Gastroesophageal sphincter (tissue), 4 donors: ENCODE results near the gene ADAMTS9. TPM values are rescaled to one million over a fixed set of nuclear protein-coding genes. Genes with fewer than 3 reads are reported as not detected.
A peak's percentile ranks its signal among the peaks of the same experiment; 100 is the strongest.

Experiments used
- ATAC-seq: fragments of 150-250 bp; one replicate; pipeline ENCODE4 v1.9.1; 2016; ENCODE audit warnings: mild to moderate bottlenecking, moderate library complexity
- H3K27ac ChIP-seq, 4 donors: fragments of 200-600 bp; sonication (generic) in 3 of 4; 1 replicate in 3 of 4; 2 replicates in 1 of 4; pipeline ENCODE4 v1.5.1; 2016 to 2019
- H3K27me3 ChIP-seq: fragments of 200-600 bp; sonication (generic); one replicate; pipeline ENCODE4 v1.5.1; 2019
- H3K36me3 ChIP-seq, 2 donors: fragments of 200-600 bp; sonication (generic); one replicate each; pipeline ENCODE4 v1.5.1; 2019; ENCODE audit warnings: control low read depth in 1 of 2
- H3K4me1 ChIP-seq, 3 donors: fragments of 200-600 bp; sonication (generic); 1 replicate in 2 of 3; 2 replicates in 1 of 3; pipeline ENCODE4 v1.5.1; 2016 to 2019; ENCODE audit warnings: control low read depth in 2 of 3
- H3K4me3 ChIP-seq, 2 donors: fragments of 200-600 bp; sonication (generic); one replicate each; pipeline ENCODE4 v1.5.1; 2019; ENCODE audit warnings: mild to moderate bottlenecking in 1 of 2, moderate library complexity in 1 of 2
- H3K9me3 ChIP-seq, 3 donors: fragments of 200-600 bp; sonication (generic); one replicate each; pipeline ENCODE4 v1.5.1; 2017 to 2019; ENCODE audit warnings: control low read depth in 2 of 3
- CTCF ChIP-seq, 4 experiments: fragments of 200-600 bp in 2 of 4; fragments of 450-650 bp in 2 of 4; sonication (generic) in 1 of 4; IDR thresholded peaks; one replicate each; pipeline ENCODE4 v1.5.1; 2017 to 2019; ENCODE audit warnings: antibody characterized with exemption in 4 of 4, mild to moderate bottlenecking in 2 of 4, moderate library complexity in 2 of 4
- EP300 ChIP-seq: sonication (generic); formaldehyde crosslinking; IDR thresholded peaks from one replicate; pipeline ENCODE4 v1.6.1; 2017; ENCODE audit warnings: antibody characterized with exemption, mild to moderate bottlenecking
- POLR2A ChIP-seq, 2 donors: fragments of 450-650 bp; IDR thresholded peaks; one replicate each; pipeline ENCODE4 v1.6.1; 2017; ENCODE audit warnings: antibody characterized with exemption in 2 of 2, mild to moderate bottlenecking in 2 of 2, moderate library complexity in 1 of 2
- POLR2AphosphoS5 ChIP-seq: sonication (generic); formaldehyde crosslinking; IDR thresholded peaks from one replicate; pipeline ENCODE4 v1.6.1; 2017; ENCODE audit warnings: antibody characterized with exemption
- WGBS, 2 donors: methylation state at CpG; one replicate each; pipeline ENCODE4 v1.1.5; 2018; ENCODE audit warnings: low coverage in 1 of 2; 5-methylcytosine and 5-hydroxymethylcytosine counted together
- total RNA-seq, 4 donors: library from RNA; depleted of rRNA; stranded (reverse); fragments of >200 nt; gene quantifications; one replicate each; pipeline ENCODE4 v1.1.0, GENCODE V29; 2016

The ADAMTS9 gene
- total RNA-seq, 4 donors from 2014 or later, result 30.7 to 102 (median 48.3) TPM

GRCh38 chr3:64575211-64575844, 112.5 kb downstream of the ADAMTS9 start:
- Histone ChIP-seq H3K27me3 (no peaks in the 10 kb centered on the region), H3K36me3 (no peaks in the 10 kb centered on the region), H3K27ac (no peak overlapping the region), H3K9me3 (no peaks in the 10 kb centered on the region), H3K4me1 (no peaks in the 10 kb centered on the region), H3K4me3 (no peak overlapping the region)
- no peak for ATAC-seq
- WGBS, 2 donors, result 90 to 100% methylated on average over 1 to 2 of the region's 2 CpGs
- TF ChIP-seq POLR2A (IDR thresholded peaks at IDR 0.05), result no peak
- TF ChIP-seq POLR2AphosphoS5, result no peak
- TF ChIP-seq CTCF (IDR thresholded peaks at IDR 0.05), result peak in 3 of 4 experiments; percentile 29 to 47 (median 39)
- TF ChIP-seq EP300, result no peak

DNA sequence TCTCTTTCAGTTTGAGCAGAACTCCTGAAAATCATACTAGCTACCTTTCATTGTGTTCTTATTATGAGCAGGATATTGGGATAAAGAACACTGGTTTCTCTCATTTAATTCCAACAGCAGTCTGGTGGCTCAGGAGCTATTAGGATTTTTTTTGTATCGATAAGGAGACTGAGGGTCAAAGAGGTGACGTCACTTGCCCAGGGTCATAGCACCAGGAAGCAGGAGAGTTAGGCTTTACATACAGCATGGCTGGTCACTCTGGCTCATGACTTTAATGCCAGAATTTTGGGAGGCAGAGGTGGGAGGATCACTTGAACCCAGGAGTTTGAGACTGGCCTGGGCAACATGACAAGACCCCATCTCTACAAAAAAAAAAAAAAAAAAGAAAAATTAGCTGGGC, 113.6 kb downstream of the ADAMTS9 start:
- TF ChIP-seq EP300, result no peak
- TF ChIP-seq CTCF (IDR thresholded peaks at IDR 0.05), result no peak
- TF ChIP-seq POLR2A (IDR thresholded peaks at IDR 0.05), result no peak
- TF ChIP-seq POLR2AphosphoS5, result no peak
- ATAC-seq, result no peak
- Histone ChIP-seq H3K27me3 (no peaks in the 10 kb centered on the region), H3K9me3 (no peaks in the 10 kb centered on the region), H3K36me3 (no peaks in the 10 kb centered on the region), H3K4me3 (no peak overlapping the region), H3K27ac (peak overlapping the region in 2 of 4 donors; percentile 12 to 47), H3K4me1 (no peaks in the 10 kb centered on the region)
- WGBS, 2 donors, result 88 to 93% methylated on average over 2 of the region's 2 CpGs

GRCh38 chr3:64571982-64572381, 115.8 kb downstream of the ADAMTS9 start:
- no peak for ATAC-seq
- no peaks in the 10 kb centered on the region for H3K36me3 ChIP-seq
- H3K4me3 ChIP-seq, result no peak overlapping the region
- H3K27ac ChIP-seq, result peak overlapping the region in 2 of 4 donors; percentile 20 to 47
- WGBS, 2 donors, result 83% methylated on average over 1 of the region's 1 CpG; no CpG with 5 or more reads in 1 of the 2 donors
- no peaks in the 10 kb centered on the region for H3K9me3 ChIP-seq
- peaks cover 0 to 7% (median 0%) of the 10 kb centered on the region in 3 donors for H3K4me1 ChIP-seq
- H3K27me3 ChIP-seq, result no peaks in the 10 kb centered on the region
- TF ChIP-seq POLR2A (IDR thresholded peaks at IDR 0.05), result no peak
- TF ChIP-seq EP300, result no peak
- no peak for TF ChIP-seq CTCF (IDR thresholded peaks at IDR 0.05)
- no peak for TF ChIP-seq POLR2AphosphoS5

- Histone ChIP-seq H3K27ac (no peak overlapping the region), H3K9me3 (no peaks in the 10 kb centered on the region), H3K36me3 (no peaks in the 10 kb centered on the region), H3K4me3 (no peak overlapping the region), H3K4me1 (peaks cover 0 to 22% (median 0%) of the 10 kb centered on the region in 3 donors), H3K27me3 (no peaks in the 10 kb centered on the region)
- no peak for ATAC-seq
- WGBS, 2 donors, result 82 to 88% methylated on average over 5 of the region's 5 CpGs
- no peak for TF ChIP-seq POLR2AphosphoS5
- TF ChIP-seq POLR2A (IDR thresholded peaks at IDR 0.05), result no peak
- TF ChIP-seq CTCF (IDR thresholded peaks at IDR 0.05), result no peak
- TF ChIP-seq EP300, result no peak
Observed at GRCh38 chr3:64568895-64569517, 118.8 kb downstream of the ADAMTS9 start.

GRCh38 chr3:64566859-64567258, 120.9 kb downstream of the ADAMTS9 start:
- ATAC-seq, result no peak
- Histone ChIP-seq H3K27ac (no peak overlapping the region), H3K27me3 (no peaks in the 10 kb centered on the region), H3K36me3 (no peaks in the 10 kb centered on the region), H3K9me3 (no peaks in the 10 kb centered on the region), H3K4me1 (peaks cover 0 to 22% (median 0%) of the 10 kb centered on the region in 3 donors), H3K4me3 (no peak overlapping the region)
- WGBS, 2 donors, result 65 to 77% methylated on average over 1 to 3 of the region's 3 CpGs
- TF ChIP-seq POLR2A (IDR thresholded peaks at IDR 0.05) (no peak), POLR2AphosphoS5 (no peak), EP300 (no peak), CTCF (IDR thresholded peaks at IDR 0.05) (no peak)
